ENCODE results near the gene SH3PXD2B. TPM values are rescaled to one million over a fixed set of nuclear protein-coding genes. Genes with fewer than 3 reads are reported as not detected.

SH3PXD2B gene
- total and polyA plus RNA-seq, 2 of the 13 experiments (the other 11 are each of a cell fraction or from before 2014, with no cell fraction given) = 3.4 to 4.6 TPM

DNA sequence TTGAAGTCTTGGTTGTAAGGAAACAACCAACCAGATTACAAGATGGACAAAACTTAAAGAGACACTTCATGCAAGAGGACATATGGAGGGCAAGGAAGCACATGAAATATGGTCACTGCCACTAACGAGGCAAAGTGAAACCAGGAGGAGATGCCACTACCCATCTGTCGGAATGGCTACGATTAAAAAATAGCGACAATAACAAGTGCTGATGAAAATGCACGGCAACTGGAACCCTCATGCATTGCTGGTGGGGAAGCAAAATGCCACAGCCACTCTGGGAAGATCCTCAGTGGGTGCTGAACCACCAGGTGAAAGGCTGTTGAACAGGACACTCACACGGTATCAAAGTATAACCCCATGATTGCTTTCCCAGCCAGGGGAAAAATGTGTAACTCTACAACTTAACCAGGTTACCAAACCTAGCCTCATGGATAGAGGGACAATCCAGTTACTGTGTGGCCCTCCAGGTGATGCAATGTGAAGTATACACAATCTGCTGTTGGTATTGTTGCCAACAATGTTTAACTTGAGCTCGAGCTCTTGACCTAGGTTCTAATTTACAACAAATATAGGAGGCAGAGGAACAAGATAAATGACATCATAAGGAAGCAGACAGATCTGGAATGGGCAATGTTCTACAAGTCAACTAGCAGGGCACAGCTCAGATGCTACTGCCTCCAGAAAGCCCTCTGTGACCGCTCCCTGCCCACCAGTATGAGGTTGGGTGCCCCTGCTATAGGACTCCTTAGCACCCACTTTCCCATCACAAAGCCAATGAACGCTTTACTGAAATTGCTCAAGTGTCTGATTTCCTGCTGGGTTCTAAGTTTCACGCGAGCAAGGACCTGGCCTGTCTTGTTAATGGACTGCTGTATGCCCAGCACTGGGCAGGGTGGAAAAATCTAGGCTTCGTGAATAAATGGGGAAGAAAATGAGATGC is 25.8 kb downstream of the SH3PXD2B start (continued):
- TF ChIP-seq, protein P1, sequence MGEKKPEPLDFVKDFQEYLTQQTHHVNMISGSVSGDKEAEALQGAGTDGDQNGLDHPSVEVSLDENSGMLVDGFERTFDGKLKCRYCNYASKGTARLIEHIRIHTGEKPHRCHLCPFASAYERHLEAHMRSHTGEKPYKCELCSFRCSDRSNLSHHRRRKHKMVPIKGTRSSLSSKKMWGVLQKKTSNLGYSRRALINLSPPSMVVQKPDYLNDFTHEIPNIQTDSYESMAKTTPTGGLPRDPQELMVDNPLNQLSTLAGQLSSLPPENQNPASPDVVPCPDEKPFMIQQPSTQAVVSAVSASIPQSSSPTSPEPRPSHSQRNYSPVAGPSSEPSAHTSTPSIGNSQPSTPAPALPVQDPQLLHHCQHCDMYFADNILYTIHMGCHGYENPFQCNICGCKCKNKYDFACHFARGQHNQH (CRISPR knock-in tag; IDR thresholded peaks at IDR 0.05) = 0 out of 2 replicates have a peak, but pooled peaks have one; percentile 27
- TF ChIP-seq, protein P2, sequence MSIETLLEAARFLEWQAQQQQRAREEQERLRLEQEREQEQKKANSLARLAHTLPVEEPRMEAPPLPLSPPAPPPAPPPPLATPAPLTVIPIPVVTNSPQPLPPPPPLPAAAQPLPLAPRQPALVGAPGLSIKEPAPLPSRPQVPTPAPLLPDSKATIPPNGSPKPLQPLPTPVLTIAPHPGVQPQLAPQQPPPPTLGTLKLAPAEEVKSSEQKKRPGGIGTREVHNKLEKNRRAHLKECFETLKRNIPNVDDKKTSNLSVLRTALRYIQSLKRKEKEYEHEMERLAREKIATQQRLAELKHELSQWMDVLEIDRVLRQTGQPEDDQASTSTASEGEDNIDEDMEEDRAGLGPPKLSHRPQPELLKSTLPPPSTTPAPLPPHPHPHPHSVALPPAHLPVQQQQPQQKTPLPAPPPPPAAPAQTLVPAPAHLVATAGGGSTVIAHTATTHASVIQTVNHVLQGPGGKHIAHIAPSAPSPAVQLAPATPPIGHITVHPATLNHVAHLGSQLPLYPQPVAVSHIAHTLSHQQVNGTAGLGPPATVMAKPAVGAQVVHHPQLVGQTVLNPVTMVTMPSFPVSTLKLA (IDR thresholded peaks at IDR 0.05) = no peak
- TF ChIP-seq, protein P3, sequence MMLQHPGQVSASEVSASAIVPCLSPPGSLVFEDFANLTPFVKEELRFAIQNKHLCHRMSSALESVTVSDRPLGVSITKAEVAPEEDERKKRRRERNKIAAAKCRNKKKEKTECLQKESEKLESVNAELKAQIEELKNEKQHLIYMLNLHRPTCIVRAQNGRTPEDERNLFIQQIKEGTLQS (CRISPR knock-in tag; IDR thresholded peaks at IDR 0.05) = peak; percentile 74
- no peak for TF ChIP-seq KLF15 (CRISPR knock-in tag; IDR thresholded peaks at IDR 0.05; ENCODE audit: borderline replicate concordance)
- TF ChIP-seq ZFAT (CRISPR knock-in tag; conservative IDR thresholded peaks at IDR 0.05) = no peak
- TF ChIP-seq ZNF567 (CRISPR knock-in tag; IDR thresholded peaks at IDR 0.05; ENCODE audit: borderline replicate concordance) = no peak
- TF ChIP-seq, protein P4, sequence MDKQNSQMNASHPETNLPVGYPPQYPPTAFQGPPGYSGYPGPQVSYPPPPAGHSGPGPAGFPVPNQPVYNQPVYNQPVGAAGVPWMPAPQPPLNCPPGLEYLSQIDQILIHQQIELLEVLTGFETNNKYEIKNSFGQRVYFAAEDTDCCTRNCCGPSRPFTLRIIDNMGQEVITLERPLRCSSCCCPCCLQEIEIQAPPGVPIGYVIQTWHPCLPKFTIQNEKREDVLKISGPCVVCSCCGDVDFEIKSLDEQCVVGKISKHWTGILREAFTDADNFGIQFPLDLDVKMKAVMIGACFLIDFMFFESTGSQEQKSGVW (CRISPR knock-in tag; IDR thresholded peaks at IDR 0.05; ENCODE audit: borderline replicate concordance) = no peak
- no peak for TF ChIP-seq SIN3B (IDR thresholded peaks at IDR 0.05; ENCODE audit: low read length)
- TF ChIP-seq ZFP62 (CRISPR knock-in tag; IDR thresholded peaks at IDR 0.05) = no peak
- TF ChIP-seq HOXA5 (CRISPR knock-in tag; IDR thresholded peaks at IDR 0.05) = no peak
- TF ChIP-seq, protein P5, sequence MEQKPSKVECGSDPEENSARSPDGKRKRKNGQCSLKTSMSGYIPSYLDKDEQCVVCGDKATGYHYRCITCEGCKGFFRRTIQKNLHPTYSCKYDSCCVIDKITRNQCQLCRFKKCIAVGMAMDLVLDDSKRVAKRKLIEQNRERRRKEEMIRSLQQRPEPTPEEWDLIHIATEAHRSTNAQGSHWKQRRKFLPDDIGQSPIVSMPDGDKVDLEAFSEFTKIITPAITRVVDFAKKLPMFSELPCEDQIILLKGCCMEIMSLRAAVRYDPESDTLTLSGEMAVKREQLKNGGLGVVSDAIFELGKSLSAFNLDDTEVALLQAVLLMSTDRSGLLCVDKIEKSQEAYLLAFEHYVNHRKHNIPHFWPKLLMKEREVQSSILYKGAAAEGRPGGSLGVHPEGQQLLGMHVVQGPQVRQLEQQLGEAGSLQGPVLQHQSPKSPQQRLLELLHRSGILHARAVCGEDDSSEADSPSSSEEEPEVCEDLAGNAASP (CRISPR knock-in tag; IDR thresholded peaks at IDR 0.05; ENCODE audit: borderline replicate concordance) = no peak
- TF ChIP-seq, protein P6, sequence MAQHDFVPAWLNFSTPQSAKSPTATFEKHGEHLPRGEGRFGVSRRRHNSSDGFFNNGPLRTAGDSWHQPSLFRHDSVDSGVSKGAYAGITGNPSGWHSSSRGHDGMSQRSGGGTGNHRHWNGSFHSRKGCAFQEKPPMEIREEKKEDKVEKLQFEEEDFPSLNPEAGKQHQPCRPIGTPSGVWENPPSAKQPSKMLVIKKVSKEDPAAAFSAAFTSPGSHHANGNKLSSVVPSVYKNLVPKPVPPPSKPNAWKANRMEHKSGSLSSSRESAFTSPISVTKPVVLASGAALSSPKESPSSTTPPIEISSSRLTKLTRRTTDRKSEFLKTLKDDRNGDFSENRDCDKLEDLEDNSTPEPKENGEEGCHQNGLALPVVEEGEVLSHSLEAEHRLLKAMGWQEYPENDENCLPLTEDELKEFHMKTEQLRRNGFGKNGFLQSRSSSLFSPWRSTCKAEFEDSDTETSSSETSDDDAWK (CRISPR knock-in tag; IDR thresholded peaks at IDR 0.05) = no peak
- no peak for TF ChIP-seq NFE2L1 (CRISPR knock-in tag; IDR thresholded peaks at IDR 0.05; ENCODE audit: borderline replicate concordance)
- TF ChIP-seq ZNF674 (CRISPR knock-in tag; IDR thresholded peaks at IDR 0.05; ENCODE audit: low read depth) = no peak
- TF ChIP-seq, protein P7, sequence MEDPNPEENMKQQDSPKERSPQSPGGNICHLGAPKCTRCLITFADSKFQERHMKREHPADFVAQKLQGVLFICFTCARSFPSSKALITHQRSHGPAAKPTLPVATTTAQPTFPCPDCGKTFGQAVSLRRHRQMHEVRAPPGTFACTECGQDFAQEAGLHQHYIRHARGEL (CRISPR knock-in tag; IDR thresholded peaks at IDR 0.05) = no peak
- TF ChIP-seq ZNF788 (CRISPR knock-in tag; IDR thresholded peaks at IDR 0.05; ENCODE audit: borderline replicate concordance) = no peak
- no peak for TF ChIP-seq ZSCAN30 (CRISPR knock-in tag; IDR thresholded peaks at IDR 0.05)
- no peak for TF ChIP-seq KDM1A (CRISPR knock-in tag; IDR thresholded peaks at IDR 0.05)
- no peak for TF ChIP-seq AGO1 (IDR thresholded peaks at IDR 0.05; ENCODE audit: low read depth, low read length, poor library complexity, severe bottlenecking)
